H1 (cell line): ENCODE results near the gene CCDC15. TPM values are rescaled to one million over a fixed set of nuclear protein-coding genes. Genes with fewer than 3 reads are reported as not detected.

Experiments used
- CTCF ChIA-PET: fragments of 300-600 bp; sonication (Branson Sonifier 250); formaldehyde crosslinking; loops from one replicate; lab custom pipeline; 2021; ENCODE audit not compliant: partially characterized antibody; lab: Charles Lee
- POLR2A ChIA-PET: fragments of 300-600 bp; sonication (Branson Sonifier 250); formaldehyde crosslinking; loops from one replicate; lab custom pipeline; 2021; ENCODE audit warnings: inconsistent platforms; ENCODE audit not compliant: partially characterized antibody; lab: Charles Lee
- DNase-seq, 2 experiments: peaks; one replicate each; pipeline versions ENCODE4 v3.0.0 to v3.0.0-alpha.2; 2010 to 2022; ENCODE audit warnings: low spot score in 2 of 2, low read depth in 1 of 2, mixed read lengths in 1 of 2
- FAIRE-seq: peaks from 2 replicates; lab custom pipeline; 2011; peaks lifted over from hg19 to GRCh38; lab: Jason Lieb, UNC
- H2AFZ ChIP-seq: 2 replicates; pipeline ENCODE4 v1.8.1; 2012; ENCODE audit warnings: low read length, inconsistent platforms
- H2AK5ac ChIP-seq: 2 replicates; pipeline ENCODE4 v1.6.1; 2013; ENCODE audit warnings: low read depth, low read length
- H2BK120ac ChIP-seq: replicated peaks from 2 replicates; pipeline ENCODE3; 2013; ENCODE audit warnings: low read depth, low read length, inconsistent platforms
- H2BK12ac ChIP-seq: 2 replicates; pipeline ENCODE4 v1.6.1; 2013; ENCODE audit warnings: low read depth, low read length
- H2BK15ac ChIP-seq: 2 replicates; pipeline ENCODE4 v1.6.1; 2013; ENCODE audit warnings: low read length
- H2BK20ac ChIP-seq: 2 replicates; pipeline ENCODE4 v1.6.1; 2013; ENCODE audit warnings: low read length
- H2BK5ac ChIP-seq: 2 replicates; pipeline ENCODE4 v1.6.1; 2013; ENCODE audit warnings: low read depth, low read length
- H3K14ac ChIP-seq: 2 replicates; pipeline ENCODE4 v1.6.1; 2013; ENCODE audit warnings: inconsistent platforms; ENCODE audit not compliant: insufficient read length
- H3K18ac ChIP-seq: 2 replicates; pipeline ENCODE4 v1.6.1; 2013; ENCODE audit warnings: low read length; ENCODE audit errors: extremely low read depth
- H3K23ac ChIP-seq: 2 replicates; pipeline ENCODE4 v1.6.1; 2013; ENCODE audit warnings: inconsistent platforms; ENCODE audit not compliant: insufficient read length
- H3K23me2 ChIP-seq: 2 replicates; pipeline ENCODE4 v1.6.1; 2013; ENCODE audit warnings: low read depth, low read length
- H3K27ac ChIP-seq: 2 replicates; pipeline ENCODE4 v1.6.1; 2011; ENCODE audit warnings: low read depth, low read length, inconsistent platforms
- H3K27me3 ChIP-seq, 4 experiments: replicated peaks in 1 of 4; 1 replicate in 1 of 4; 2 replicates in 3 of 4; pipeline versions ENCODE4 v1.6.1 to v1.8.1; 2011 to 2013; ENCODE audit warnings: low read length in 3 of 4, mild to moderate bottlenecking in 3 of 4, inconsistent platforms in 2 of 4, mixed read lengths in 2 of 4, moderate library complexity in 1 of 4; ENCODE audit not compliant: control insufficient read depth in 3 of 4, insufficient read depth in 3 of 4; ENCODE audit errors: extremely low read depth in 1 of 4
- H3K36me3 ChIP-seq, 4 experiments: 2 replicates each; pipeline versions ENCODE4 v1.6.1 to v1.8.1; 2011 to 2013; ENCODE audit warnings: mild to moderate bottlenecking in 4 of 4, low read length in 3 of 4, moderate library complexity in 2 of 4, control low read depth in 1 of 4, inconsistent platforms in 1 of 4; ENCODE audit not compliant: insufficient read depth in 4 of 4, control insufficient read depth in 2 of 4
- H3K4ac ChIP-seq: replicated peaks from 2 replicates; pipeline ENCODE3; 2013; ENCODE audit warnings: low read length, low read depth, mixed read lengths, inconsistent platforms; ENCODE audit not compliant: insufficient read length
- H3K4me1 ChIP-seq, 4 experiments: replicated peaks in 1 of 4; 1 replicate in 1 of 4; 2 replicates in 3 of 4; pipeline versions ENCODE4 v1.6.1 to v1.8.1; 2011 to 2013; ENCODE audit warnings: low read length in 3 of 4, inconsistent platforms in 2 of 4, mixed read lengths in 1 of 4; ENCODE audit not compliant: insufficient read depth in 4 of 4, control insufficient read depth in 3 of 4
- H3K4me2 ChIP-seq, 2 experiments: 2 replicates each; pipeline versions ENCODE4 v1.6.1 to v1.8.1; 2011 to 2013; ENCODE audit warnings: low read depth in 2 of 2, low read length in 2 of 2, control low read depth in 1 of 2, inconsistent platforms in 1 of 2, mild to moderate bottlenecking in 1 of 2; ENCODE audit not compliant: insufficient read depth in 1 of 2
- H3K4me3 ChIP-seq, 4 experiments: fragments of 200-600, 300-600 bp in 1 of 4; sonication (generic), shearing (Covaris generic), sonication (Bioruptor Twin) in 1 of 4; 2 replicates each; pipeline versions ENCODE4 v1.5.1 to v1.8.1; 2011 to 2016; ENCODE audit warnings: low read length in 4 of 4, low read depth in 3 of 4, control low read depth in 2 of 4, inconsistent platforms in 2 of 4, mild to moderate bottlenecking in 2 of 4, mixed read lengths in 1 of 4, moderate library complexity in 1 of 4; ENCODE audit not compliant: insufficient read depth in 2 of 4; ENCODE audit errors: extremely low read depth in 1 of 4
- H3K56ac ChIP-seq: replicated peaks from 2 replicates; pipeline ENCODE3; 2013; ENCODE audit warnings: low read depth, mild to moderate bottlenecking, mixed read lengths, low read length, inconsistent platforms; ENCODE audit not compliant: insufficient read length
- H3K79me1 ChIP-seq: 2 replicates; pipeline ENCODE4 v1.6.1; 2013; ENCODE audit warnings: low read depth, low read length, control low read depth
- H3K79me2 ChIP-seq, 2 experiments: 2 replicates each; pipeline versions ENCODE4 v1.6.1 to v1.8.1; 2012 to 2013; ENCODE audit warnings: low read length in 2 of 2, mild to moderate bottlenecking in 2 of 2, inconsistent platforms in 1 of 2; ENCODE audit not compliant: insufficient read depth in 2 of 2, control insufficient read depth in 1 of 2
- H3K9ac ChIP-seq, 4 experiments: replicated peaks in 1 of 4; 1 replicate in 1 of 4; 2 replicates in 3 of 4; pipeline versions ENCODE4 v1.6.1 to v1.8.1; 2011 to 2013; ENCODE audit warnings: low read depth in 3 of 4, low read length in 3 of 4, control low read depth in 2 of 4, mild to moderate bottlenecking in 2 of 4, moderate library complexity in 2 of 4, inconsistent platforms in 1 of 4; ENCODE audit errors: extremely low read depth in 1 of 4
- H3K9me3 ChIP-seq, 2 experiments: 2 replicates each; pipeline versions ENCODE4 v1.6.1 to v1.8.1; 2012 to 2013; ENCODE audit warnings: mild to moderate bottlenecking in 2 of 2, moderate library complexity in 2 of 2, control low read depth in 1 of 2, inconsistent platforms in 1 of 2, low read depth in 1 of 2, low read length in 1 of 2, mixed read lengths in 1 of 2; ENCODE audit not compliant: insufficient read depth in 2 of 2
- H4K20me1 ChIP-seq, 2 experiments: replicated peaks in 1 of 2; 2 replicates each; pipeline versions ENCODE3 to v1.8.1; 2011 to 2013; ENCODE audit warnings: inconsistent platforms in 2 of 2, low read length in 2 of 2, mild to moderate bottlenecking in 1 of 2; ENCODE audit not compliant: insufficient read depth in 2 of 2, control insufficient read depth in 1 of 2
- H4K5ac ChIP-seq: 2 replicates; pipeline ENCODE4 v1.6.1; 2013; ENCODE audit warnings: low read length, low read depth, mixed read lengths, inconsistent platforms; ENCODE audit not compliant: insufficient read length
- H4K8ac ChIP-seq: 2 replicates; pipeline ENCODE4 v1.8.0; 2013; ENCODE audit warnings: mild to moderate bottlenecking, moderate library complexity, low read length, inconsistent platforms; ENCODE audit not compliant: insufficient read depth; ENCODE audit errors: extremely low read depth
- H4K91ac ChIP-seq: replicated peaks from 2 replicates; pipeline ENCODE3; 2013; ENCODE audit warnings: low read length, mixed read lengths, inconsistent platforms; ENCODE audit not compliant: insufficient read length
- CTBP2 ChIP-seq: IDR thresholded peaks from 2 replicates; pipeline ENCODE4 v1.7.0; 2011; ENCODE audit warnings: borderline replicate concordance, mild to moderate bottlenecking, moderate library complexity, mixed read lengths, low read length; ENCODE audit not compliant: insufficient read depth, insufficient read length
- EZH2 ChIP-seq: fragments of 200-600 bp; sonication (generic); IDR thresholded peaks from 2 replicates; pipeline ENCODE4 v1.7.1; 2012; ENCODE audit warnings: low read depth, mild to moderate bottlenecking, moderate library complexity, low read length, inconsistent platforms; ENCODE audit not compliant: severe bottlenecking
- GABPA ChIP-seq: IDR thresholded peaks from 2 replicates; pipeline ENCODE4 v1.6.1; 2011; ENCODE audit warnings: mild to moderate bottlenecking, low read length, moderate library complexity, borderline replicate concordance; ENCODE audit not compliant: insufficient read depth
- KDM5A ChIP-seq: fragments of 200-600 bp; IDR thresholded peaks from 2 replicates; pipeline ENCODE4 v1.7.1; 2012; ENCODE audit warnings: mild to moderate bottlenecking, low read length, inconsistent platforms, mixed read lengths
- SIRT6 ChIP-seq: IDR thresholded peaks from one replicate; pipeline ENCODE4 v1.7.1; 2012; ENCODE audit warnings: low read length, inconsistent platforms
- SP4 ChIP-seq: IDR thresholded peaks from 2 replicates; pipeline ENCODE4 v1.6.1; 2012; ENCODE audit warnings: low read length, inconsistent platforms
- TAF1 ChIP-seq: IDR thresholded peaks from 2 replicates; pipeline ENCODE4 v1.6.1; 2011; ENCODE audit warnings: mild to moderate bottlenecking, low read depth, low read length
- YY1 ChIP-seq: IDR thresholded peaks from 2 replicates; pipeline ENCODE4 v1.6.1; 2011; ENCODE audit warnings: low read depth, mild to moderate bottlenecking, low read length
- WGBS, 2 experiments: shearing (Covaris generic) in 1 of 2; methylation state at CpG; one replicate each; pipeline versions ENCODE4 v1.1.6 to v1.1.7; 2013 to 2015; ENCODE audit warnings: low lambda C conversion rate in 2 of 2, mixed read lengths in 2 of 2, inconsistent platforms in 1 of 2, low coverage in 1 of 2, missing lambda C conversion rate in 1 of 2; ENCODE audit not compliant: insufficient replicate concordance in 2 of 2, insufficient coverage in 1 of 2, insufficient read length in 1 of 2; ENCODE audit errors: extremely low coverage in 1 of 2, missing lambda C conversion rate in 1 of 2; 5-methylcytosine and 5-hydroxymethylcytosine counted together
- polyA plus RNA-seq, 7 experiments: library from polyadenylated mRNA; depleted of rRNA in 3 of 7; stranded (reverse) in 5 of 7; unstranded in 2 of 7; fragments of >200 nt in 5 of 7; fragments of 200-250 nt in 2 of 7; gene quantifications; 1 replicate in 5 of 7; 2 replicates in 1 of 7; 4 replicates in 1 of 7; pipeline versions ENCODE4 v1.2.1 to v1.2.3, GENCODE V29; 2011 to 2013; ENCODE audit warnings: missing spikeins in 2 of 7, mixed read lengths in 2 of 7
- total RNA-seq: library from RNA; stranded (reverse); fragmentation: NEBNext Ultra II Directional; extraction: Animal tissue kit (Norgen Biotek cat#: 25700); gene quantifications from 2 replicates; pipeline ENCODE4 v1.2.1, GENCODE V29; 2021
- TF ChIP-seq, protein P1 (sequence below): IDR thresholded peaks from 2 replicates; pipeline ENCODE4 v1.6.1; 2012; ENCODE audit warnings: inconsistent platforms
- TF ChIP-seq, protein P2 (sequence below): IDR thresholded peaks from 2 replicates; pipeline ENCODE4 v1.6.1; 2011; ENCODE audit warnings: low read length, improper control_type of control experiment
- TF ChIP-seq, protein P3 (sequence below): IDR thresholded peaks from 2 replicates; pipeline ENCODE4 v1.6.1; 2012; ENCODE audit warnings: inconsistent platforms

CCDC15 gene
- total and polyA plus RNA-seq, 2 of the 8 experiments (the other 6 are each of a cell fraction or from before 2014, with no cell fraction given), result 1.5 to 3.1 TPM

DNA sequence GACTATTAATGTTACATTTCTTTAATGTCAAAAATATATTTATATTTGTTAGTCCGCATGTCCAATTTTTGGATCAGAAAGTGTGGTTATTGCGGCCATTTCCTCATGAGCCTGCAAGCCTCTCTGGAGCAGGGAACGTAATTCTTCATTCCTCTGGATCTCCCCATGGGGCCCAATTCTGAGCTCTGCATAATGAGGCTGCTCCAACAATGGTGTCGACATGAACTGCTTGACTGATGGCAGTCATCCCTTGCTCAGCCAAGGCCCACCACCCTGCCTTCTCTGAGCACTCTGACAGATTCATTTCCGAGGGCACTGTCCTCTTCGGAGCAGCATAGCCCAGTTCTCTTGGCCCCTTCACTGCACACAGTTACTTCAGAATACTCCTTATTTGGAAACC is 15.0 kb upstream of the CCDC15 start:
- no peaks in the 10 kb centered on the region for H4K20me1 ChIP-seq
- H3K56ac ChIP-seq, result no peak overlapping the region
- no peak overlapping the region for H3K9ac ChIP-seq
- no peaks in the 10 kb centered on the region; the same call in 1 of the 2 replicates for H3K23me2 ChIP-seq
- no peak overlapping the region for H2BK15ac ChIP-seq
- H3K79me1 ChIP-seq, result no peaks in the 10 kb centered on the region
- no peak overlapping the region for H3K27ac ChIP-seq
- ChIA-PET CTCF (interaction anchor here (0.7 to 5.8 kb wide), 3 partner anchors 10 to 101 kb away, joined by 3 to 38 read pairs (median 3); no protein-coding TSS in a partner anchor), POLR2A (no interaction called here)
- no peaks in the 10 kb centered on the region; a peak in 2 of 7 replicates for H3K27me3 ChIP-seq
- no peak overlapping the region for H4K5ac ChIP-seq
- no peak overlapping the region for H3K4me3 ChIP-seq
- H4K91ac ChIP-seq, result no peak overlapping the region
- H2AFZ ChIP-seq, result no peak overlapping the region
- H4K8ac ChIP-seq, result no peak overlapping the region
- DNase-seq (no peak), FAIRE-seq (no peak)
- H2AK5ac ChIP-seq, result no peak overlapping the region
- H3K14ac ChIP-seq, result no peak overlapping the region
- H2BK5ac ChIP-seq, result no peak overlapping the region
- no peak overlapping the region; a peak in 1 of 4 replicates for H3K4me2 ChIP-seq
- H2BK20ac ChIP-seq, result no peak overlapping the region
- H3K18ac ChIP-seq, result no peak overlapping the region
- no peak overlapping the region for H2BK12ac ChIP-seq
- H3K9me3 ChIP-seq, result no peaks in the 10 kb centered on the region
- no peak overlapping the region for H3K23ac ChIP-seq
- H3K79me2 ChIP-seq, result no peaks in the 10 kb centered on the region
- no peak overlapping the region for H3K4ac ChIP-seq
- no peak overlapping the region for H2BK120ac ChIP-seq
- peaks cover 0 to 3% (median 0%) of the 10 kb centered on the region in 4 experiments; a peak in 1 of 7 replicates for H3K4me1 ChIP-seq
- 73% methylated on average over 6 of the region's 6 CpGs; no CpG with 5 or more reads in 1 of the 2 experiments for WGBS, 2 experiments
- no peaks in the 10 kb centered on the region for H3K36me3 ChIP-seq
- TF ChIP-seq TAF1, result no peak
- no peak for TF ChIP-seq SP4
- TF ChIP-seq KDM5A, result no peak
- TF ChIP-seq CTBP2, result no peak
- no peak for TF ChIP-seq SIRT6
- TF ChIP-seq EZH2, result no peak
- TF ChIP-seq, protein P1, sequence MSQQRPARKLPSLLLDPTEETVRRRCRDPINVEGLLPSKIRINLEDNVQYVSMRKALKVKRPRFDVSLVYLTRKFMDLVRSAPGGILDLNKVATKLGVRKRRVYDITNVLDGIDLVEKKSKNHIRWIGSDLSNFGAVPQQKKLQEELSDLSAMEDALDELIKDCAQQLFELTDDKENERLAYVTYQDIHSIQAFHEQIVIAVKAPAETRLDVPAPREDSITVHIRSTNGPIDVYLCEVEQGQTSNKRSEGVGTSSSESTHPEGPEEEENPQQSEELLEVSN, result no peak
- TF ChIP-seq, protein P2, sequence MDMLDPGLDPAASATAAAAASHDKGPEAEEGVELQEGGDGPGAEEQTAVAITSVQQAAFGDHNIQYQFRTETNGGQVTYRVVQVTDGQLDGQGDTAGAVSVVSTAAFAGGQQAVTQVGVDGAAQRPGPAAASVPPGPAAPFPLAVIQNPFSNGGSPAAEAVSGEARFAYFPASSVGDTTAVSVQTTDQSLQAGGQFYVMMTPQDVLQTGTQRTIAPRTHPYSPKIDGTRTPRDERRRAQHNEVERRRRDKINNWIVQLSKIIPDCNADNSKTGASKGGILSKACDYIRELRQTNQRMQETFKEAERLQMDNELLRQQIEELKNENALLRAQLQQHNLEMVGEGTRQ, result no peak
- TF ChIP-seq YY1, result no peak
- TF ChIP-seq, protein P3, sequence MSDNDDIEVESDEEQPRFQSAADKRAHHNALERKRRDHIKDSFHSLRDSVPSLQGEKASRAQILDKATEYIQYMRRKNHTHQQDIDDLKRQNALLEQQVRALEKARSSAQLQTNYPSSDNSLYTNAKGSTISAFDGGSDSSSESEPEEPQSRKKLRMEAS, result no peak
- TF ChIP-seq GABPA, result no peak
